Trophoblast cell (in vitro differentiated cells and primary cell): ENCODE data around the gene GDPD2.

Experiments used
- DNase-seq, 2 donors: peaks; one replicate each; pipeline ENCODE4 v3.0.0-alpha.2; 2016
- H2AFZ ChIP-seq: 2 replicates; pipeline ENCODE4 v1.6.1; 2013; ENCODE audit warnings: low read length, moderate library complexity, mild to moderate bottlenecking; ENCODE audit not compliant: insufficient read depth, poor library complexity
- H2AK5ac ChIP-seq: 2 replicates; pipeline ENCODE4 v1.6.1; 2013; ENCODE audit warnings: mild to moderate bottlenecking, low read length
- H2BK120ac ChIP-seq: 2 replicates; pipeline ENCODE4 v1.6.1; 2013; ENCODE audit warnings: low read length, mild to moderate bottlenecking, moderate library complexity; ENCODE audit not compliant: insufficient read depth, poor library complexity
- H2BK12ac ChIP-seq: 2 replicates; pipeline ENCODE4 v1.6.1; 2013; ENCODE audit warnings: mild to moderate bottlenecking, low read length, moderate library complexity
- H2BK5ac ChIP-seq: 2 replicates; pipeline ENCODE4 v1.6.1; 2013; ENCODE audit warnings: low read length, low read depth, moderate library complexity, mild to moderate bottlenecking; ENCODE audit not compliant: poor library complexity
- H3K14ac ChIP-seq: 2 replicates; pipeline ENCODE4 v1.6.1; 2013; ENCODE audit warnings: mild to moderate bottlenecking, low read length
- H3K18ac ChIP-seq: 2 replicates; pipeline ENCODE4 v1.6.1; 2013; ENCODE audit warnings: mild to moderate bottlenecking, low read length
- H3K23ac ChIP-seq: 2 replicates; pipeline ENCODE4 v1.6.1; 2013; ENCODE audit warnings: low read length
- H3K27ac ChIP-seq: 2 replicates; pipeline ENCODE4 v1.5.1; 2013; ENCODE audit warnings: low read depth, mild to moderate bottlenecking, inconsistent platforms, low read length, moderate library complexity
- H3K27me3 ChIP-seq: 2 replicates; pipeline ENCODE4 v1.6.1; 2013; ENCODE audit warnings: inconsistent platforms, mild to moderate bottlenecking, low read length, moderate library complexity; ENCODE audit not compliant: insufficient read depth
- H3K36me3 ChIP-seq, 2 experiments: 1 replicate in 1 of 2; 2 replicates in 1 of 2; pipeline ENCODE4 v1.6.1; 2013; ENCODE audit warnings: low read length in 2 of 2, mild to moderate bottlenecking in 2 of 2, moderate library complexity in 1 of 2; ENCODE audit not compliant: insufficient read depth in 2 of 2, control insufficient read depth in 1 of 2
- H3K4ac ChIP-seq: 2 replicates; pipeline ENCODE4 v1.6.1; 2013; ENCODE audit warnings: low read depth, mild to moderate bottlenecking, low read length, moderate library complexity
- H3K4me1 ChIP-seq, 2 experiments: 1 replicate in 1 of 2; 2 replicates in 1 of 2; pipeline ENCODE4 v1.6.1; 2013; ENCODE audit warnings: low read length in 2 of 2, mild to moderate bottlenecking in 2 of 2, moderate library complexity in 1 of 2; ENCODE audit not compliant: insufficient read depth in 2 of 2, control insufficient read depth in 1 of 2
- H3K4me2 ChIP-seq: 2 replicates; pipeline ENCODE4 v1.6.1; 2013; ENCODE audit warnings: inconsistent platforms, mild to moderate bottlenecking, low read length, moderate library complexity
- H3K4me3 ChIP-seq: 2 replicates; pipeline ENCODE4 v1.5.1; 2013; ENCODE audit warnings: mild to moderate bottlenecking, low read depth, low read length, inconsistent platforms
- H3K79me1 ChIP-seq: one replicate; pipeline ENCODE4 v1.6.1; 2013; ENCODE audit warnings: low read length
- H3K79me2 ChIP-seq: 2 replicates; pipeline ENCODE4 v1.6.1; 2013; ENCODE audit warnings: low read length, mild to moderate bottlenecking; ENCODE audit not compliant: control insufficient read depth, insufficient read depth, poor library complexity
- H3K9ac ChIP-seq: 2 replicates; pipeline ENCODE4 v1.6.1; 2013; ENCODE audit warnings: mild to moderate bottlenecking, low read length
- H3K9me3 ChIP-seq: 2 replicates; pipeline ENCODE4 v1.6.1; 2013; ENCODE audit warnings: low read depth, mild to moderate bottlenecking, control low read depth, inconsistent platforms, low read length; ENCODE audit not compliant: insufficient read depth
- H4K12ac ChIP-seq: 2 replicates; pipeline ENCODE4 v1.6.1; 2013; ENCODE audit warnings: low read depth, mild to moderate bottlenecking, low read length, moderate library complexity
- H4K8ac ChIP-seq: 2 replicates; pipeline ENCODE4 v1.6.1; 2013; ENCODE audit warnings: low read depth, mild to moderate bottlenecking, low read length, moderate library complexity
- H4K91ac ChIP-seq: one replicate; pipeline ENCODE4 v1.6.1; 2013; ENCODE audit warnings: low read depth, mild to moderate bottlenecking, low read length, moderate library complexity
- WGBS: extraction: QIAGEN DNeasy Blood & Tissue Kit; methylation state at CpG from one replicate; pipeline ENCODE4 v1.1.7; 2013; ENCODE audit warnings: missing lambda C conversion rate; ENCODE audit not compliant: insufficient read length, insufficient coverage; ENCODE audit errors: extremely low coverage; 5-methylcytosine and 5-hydroxymethylcytosine counted together

Gene GDPD2

GRCh38 chrX:70444946-70445656 is 22.0 kb downstream of the GDPD2 start:
- H3K27ac ChIP-seq = no peak overlapping the region
- H4K91ac ChIP-seq = no peak overlapping the region
- no peaks in the 10 kb centered on the region for H3K36me3 ChIP-seq
- peaks cover 13% of the 10 kb centered on the region for H3K27me3 ChIP-seq
- no peak overlapping the region for H3K18ac ChIP-seq
- H3K79me1 ChIP-seq = no peaks in the 10 kb centered on the region
- no peaks in the 10 kb centered on the region for H3K9me3 ChIP-seq
- no peak for DNase-seq
- H3K9ac ChIP-seq = no peak overlapping the region
- H3K4me2 ChIP-seq = no peak overlapping the region
- H3K4me3 ChIP-seq = no peak overlapping the region
- no peaks in the 10 kb centered on the region for H3K79me2 ChIP-seq
- no peaks in the 10 kb centered on the region for H3K4me1 ChIP-seq
- no peak overlapping the region for H2AK5ac ChIP-seq
- no peak overlapping the region for H2BK120ac ChIP-seq
- H2AFZ ChIP-seq = no peak overlapping the region
- no peak overlapping the region for H3K23ac ChIP-seq
- H4K8ac ChIP-seq = no peak overlapping the region
- H4K12ac ChIP-seq = no peak overlapping the region
- no peak overlapping the region for H2BK5ac ChIP-seq
- no CpG with 5 or more reads among the region's 61 CpGs for WGBS
- no peak overlapping the region for H3K14ac ChIP-seq
- no peak overlapping the region for H3K4ac ChIP-seq
- no peak overlapping the region for H2BK12ac ChIP-seq

- Histone ChIP-seq H3K4me2 (no peak overlapping the region), H3K4ac (no peak overlapping the region), H2BK12ac (no peak overlapping the region), H3K27me3 (peaks cover 13% of the 10 kb centered on the region), H3K27ac (no peak overlapping the region), H2BK5ac (no peak overlapping the region), H3K9me3 (no peaks in the 10 kb centered on the region), H3K23ac (no peak overlapping the region), H3K4me3 (no peak overlapping the region), H4K8ac (no peak overlapping the region), H3K14ac (no peak overlapping the region), H3K36me3 (no peaks in the 10 kb centered on the region), H4K91ac (no peak overlapping the region), H3K79me2 (no peaks in the 10 kb centered on the region), H3K9ac (no peak overlapping the region), H3K18ac (no peak overlapping the region), H3K79me1 (no peaks in the 10 kb centered on the region), H2AK5ac (no peak overlapping the region), H3K4me1 (no peaks in the 10 kb centered on the region), H2AFZ (no peak overlapping the region), H4K12ac (no peak overlapping the region), H2BK120ac (no peak overlapping the region)
- no peak for DNase-seq
- WGBS = no CpG with 5 or more reads among the region's 9 CpGs
Observed at GRCh38 chrX:70445951-70446350, 22.8 kb downstream of the GDPD2 start.

- Histone ChIP-seq H3K4me1 (peaks cover 1 to 2% of the 10 kb centered on the region in 2 experiments), H4K8ac (no peak overlapping the region), H3K4ac (no peak overlapping the region), H3K27ac (no peak overlapping the region), H4K12ac (no peak overlapping the region), H3K79me2 (no peaks in the 10 kb centered on the region), H3K14ac (no peak overlapping the region), H2AFZ (no peak overlapping the region), H3K27me3 (peaks cover 13% of the 10 kb centered on the region), H3K9me3 (no peaks in the 10 kb centered on the region), H2BK120ac (no peak overlapping the region), H3K23ac (no peak overlapping the region), H3K4me3 (no peak overlapping the region), H2BK12ac (no peak overlapping the region), H3K9ac (no peak overlapping the region), H3K36me3 (no peaks in the 10 kb centered on the region), H3K79me1 (no peaks in the 10 kb centered on the region), H2AK5ac (no peak overlapping the region), H3K4me2 (no peak overlapping the region), H2BK5ac (no peak overlapping the region), H3K18ac (no peak overlapping the region), H4K91ac (no peak overlapping the region)
- no CpG with 5 or more reads among the region's 16 CpGs for WGBS
- no peak for DNase-seq
Observed at GRCh38 chrX:70446380-70447350, 23.6 kb downstream of the GDPD2 start.

GRCh38 chrX:70449457-70449966 is 26.4 kb downstream of the GDPD2 start:
- no peak overlapping the region for H3K23ac ChIP-seq
- no peak for DNase-seq

More at GRCh38 chrX:70449457-70449966, 26.4 kb downstream of the GDPD2 start:
- Histone ChIP-seq H3K79me2 (peaks cover 3% of the 10 kb centered on the region), H3K4ac (no peak overlapping the region), H3K4me1 (peaks cover 8 to 11% of the 10 kb centered on the region in 2 experiments), H2BK12ac (no peak overlapping the region), H3K79me1 (peaks cover 10% of the 10 kb centered on the region), H3K9ac (no peak overlapping the region), H3K27ac (no peak overlapping the region), H3K27me3 (peaks cover 10% of the 10 kb centered on the region), H2BK120ac (no peak overlapping the region), H3K18ac (no peak overlapping the region), H3K4me3 (no peak overlapping the region), H3K4me2 (no peak overlapping the region), H2BK5ac (no peak overlapping the region), H3K9me3 (no peaks in the 10 kb centered on the region), H2AK5ac (no peak overlapping the region), H4K91ac (no peak overlapping the region), H4K12ac (no peak overlapping the region), H2AFZ (no peak overlapping the region), H3K14ac (no peak overlapping the region), H3K36me3 (no peaks in the 10 kb centered on the region), H4K8ac (no peak overlapping the region)
- WGBS = no CpG with 5 or more reads among the region's 14 CpGs
